ENCODE results near the gene MRPL49.
A peak's percentile ranks its signal among the peaks of the same experiment; 100 is the strongest.

MRPL49 gene

GRCh38 chr11:65090628-65091027 is 31.5 kb upstream of the MRPL49 start:
- TF ChIP-seq CTCF (conservative IDR thresholded peaks at IDR 0.05) (no peak), ZFX (IDR thresholded peaks at IDR 0.05) (no peak)
- H3K27ac ChIP-seq: no peak overlapping the region

- H3K27ac ChIP-seq: peak overlapping the region; percentile 88
- TF ChIP-seq ZFX (IDR thresholded peaks at IDR 0.05): no peak
- TF ChIP-seq CTCF (conservative IDR thresholded peaks at IDR 0.05): no peak
These were observed 26.7 kb upstream of the MRPL49 start for GRCh38 chr11:65095427-65095826.

- TF ChIP-seq ZFX (IDR thresholded peaks at IDR 0.05) (peak; percentile 88; the same call in 1 of the 2 replicates), CTCF (conservative IDR thresholded peaks at IDR 0.05) (no peak)
- H3K27ac ChIP-seq: peak within 1 kb of the TSS; percentile 88
These were observed 25.9 kb upstream of the MRPL49 start, which contains the start of gene VPS51 for GRCh38 chr11:65095974-65096806. VPS51 (plus strand) TSS chr11:65096214; CDS start chr11:65096251, 37 bp downstream.

- H3K27ac ChIP-seq: peak overlapping the region; percentile 88
- TF ChIP-seq ZFX (IDR thresholded peaks at IDR 0.05): no peak
- no peak for TF ChIP-seq CTCF (conservative IDR thresholded peaks at IDR 0.05)
These were observed 25.2 kb upstream of the MRPL49 start for GRCh38 chr11:65096926-65097325.

- no peak for TF ChIP-seq ZFX (IDR thresholded peaks at IDR 0.05)
- no peak; the same call in 1 of the 2 replicates for TF ChIP-seq CTCF (conservative IDR thresholded peaks at IDR 0.05)
- H3K27ac ChIP-seq: peak overlapping the region; percentile 85; the same call in 1 of the 2 replicates
These were observed 21.3 kb upstream of the MRPL49 start for GRCh38 chr11:65100674-65101350.

- H3K27ac ChIP-seq: peak overlapping the region; percentile 85
- TF ChIP-seq CTCF (conservative IDR thresholded peaks at IDR 0.05) (no peak), ZFX (IDR thresholded peaks at IDR 0.05) (no peak)
These were observed 19.7 kb upstream of the MRPL49 start for GRCh38 chr11:65102142-65103095.
